NCI-H1417 treated with DMSO at 0.1 percent for 48 hours (cell line): ENCODE results near the gene FEM1A.
"Not testable (repeated sequence)": the region's sequence is repeated elsewhere in the genome, so short reads cannot be mapped to it uniquely, and the experiment has no call there.

Experiments
- DNase-seq: peaks from one replicate; lab custom pipeline; 2025; lab: John Stamatoyannopoulos, UW

The FEM1A gene

DNA sequence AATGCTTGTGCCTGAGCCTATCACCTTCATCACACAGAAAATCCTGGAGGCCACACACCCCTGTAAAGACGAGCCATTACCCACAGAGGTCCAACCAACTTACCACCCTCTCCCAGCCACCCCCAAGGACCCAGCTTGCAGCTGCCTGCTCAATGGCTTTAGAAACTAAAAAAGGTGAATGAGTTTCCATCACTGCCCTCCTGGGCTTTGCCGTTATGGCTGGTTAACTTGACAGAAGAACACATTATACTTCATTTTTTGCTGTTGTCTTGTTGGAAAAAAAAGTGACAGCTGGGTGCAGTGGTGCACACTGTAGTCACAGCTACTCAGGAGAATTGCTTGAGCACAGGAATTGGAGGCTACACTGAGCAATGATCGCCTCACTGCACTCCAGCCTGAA, 17.4 kb upstream of the FEM1A start:
- no peak for DNase-seq

DNA sequence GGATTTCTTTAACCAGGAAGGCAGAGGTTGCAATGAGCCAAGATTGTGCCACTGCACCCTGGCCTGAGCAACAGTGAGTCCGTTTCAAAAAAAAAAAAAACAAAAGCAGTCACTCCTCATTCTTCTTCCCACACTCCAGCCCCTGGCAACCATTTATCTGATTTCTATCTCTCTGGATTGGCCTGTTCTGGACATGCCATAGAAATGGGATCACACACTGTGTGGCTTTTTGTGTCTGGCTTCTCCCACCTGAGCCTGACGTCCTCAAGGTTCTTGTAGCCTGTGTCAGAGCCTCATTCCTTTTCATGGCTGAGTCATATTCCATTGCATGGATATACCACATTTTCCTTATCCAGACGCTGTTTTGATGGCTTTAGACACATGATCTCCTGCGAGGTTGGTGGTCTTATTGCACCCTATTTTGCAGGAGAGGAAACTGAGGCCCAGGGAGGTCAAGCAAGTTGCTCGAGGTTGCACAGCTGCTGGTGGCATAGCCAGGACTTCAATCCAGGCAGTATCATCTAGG, 15.8 kb upstream of the FEM1A start:
- DNase-seq, result no peak

DNA sequence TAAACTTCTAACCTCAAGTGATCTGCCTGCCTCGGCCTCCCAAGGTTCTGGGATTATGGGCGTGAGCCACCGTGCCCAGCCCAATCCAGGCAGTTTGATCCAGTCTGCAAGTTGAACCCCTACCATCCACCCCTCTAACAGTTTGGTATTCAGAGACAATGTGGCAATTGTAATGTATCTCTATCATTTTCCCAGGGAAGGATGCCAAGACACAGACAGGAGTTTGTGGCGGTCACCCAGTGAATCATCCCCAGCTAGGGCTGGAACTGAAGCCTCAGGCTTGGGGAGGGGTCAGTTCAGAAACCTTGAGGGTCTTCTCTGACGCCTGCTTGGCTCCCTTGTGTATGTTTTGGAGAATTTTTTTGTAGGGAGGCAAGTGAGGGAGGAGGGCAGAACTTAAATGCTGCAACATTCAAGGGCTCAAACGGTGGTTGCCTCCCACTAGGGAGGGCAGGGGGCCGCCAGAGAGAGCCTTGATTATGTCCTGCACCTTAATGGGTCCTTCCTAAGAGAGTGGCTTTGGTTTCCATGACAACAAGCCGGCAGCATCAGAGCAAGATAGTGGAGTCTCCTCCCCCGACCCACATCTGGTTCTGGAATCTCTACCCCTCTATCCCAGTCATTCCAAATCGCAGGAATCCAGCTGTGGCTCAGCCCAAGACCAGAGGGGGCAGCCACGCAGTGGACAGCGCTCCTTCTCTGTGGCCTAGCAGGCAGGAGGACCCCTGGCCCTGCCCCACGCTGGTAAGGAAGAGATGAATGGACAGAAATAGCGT, 14.9 kb upstream of the FEM1A start:
- no peak for DNase-seq

DNA sequence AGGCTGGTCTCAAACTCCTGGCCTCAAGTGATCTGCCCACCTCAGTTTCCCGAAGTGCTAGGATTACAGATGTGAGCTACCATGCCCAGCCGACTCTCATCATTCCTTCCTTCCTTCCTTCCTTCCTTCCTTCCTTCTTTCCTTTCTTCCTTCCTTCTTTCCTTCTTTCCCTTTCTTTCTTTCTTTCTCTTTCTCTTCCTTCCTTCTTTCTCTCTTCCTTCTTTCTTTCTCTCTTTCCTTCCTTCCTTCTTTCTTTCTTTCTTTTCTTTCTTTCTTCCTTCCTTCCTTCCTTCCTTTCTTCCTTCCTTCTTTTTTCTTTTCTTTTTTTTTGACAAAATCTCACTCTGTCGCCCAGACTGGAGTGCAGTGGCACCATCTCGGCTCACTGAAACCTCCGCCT, 13.4 kb upstream of the FEM1A start:
- not testable (repeated sequence) for DNase-seq

DNA sequence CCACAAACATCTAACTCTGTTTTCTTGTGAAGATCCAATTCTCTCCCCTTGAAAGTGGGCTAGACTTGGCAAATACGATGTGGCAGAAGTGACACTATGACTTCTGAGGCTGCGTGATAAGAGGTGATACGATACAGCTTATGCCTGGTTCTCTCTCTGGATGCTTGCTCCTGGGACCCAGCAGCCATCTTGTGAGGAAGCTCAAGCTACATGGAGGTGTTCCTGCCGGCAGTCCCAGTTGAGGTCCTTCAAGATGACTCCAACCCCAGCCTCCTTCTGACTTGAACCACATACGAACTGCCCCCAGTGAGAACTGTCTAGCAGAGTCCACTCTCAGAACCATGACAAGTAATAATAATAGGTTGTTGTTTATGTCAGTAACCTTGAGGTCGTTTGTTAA, 10.7 kb upstream of the FEM1A start:
- no peak for DNase-seq

DNA sequence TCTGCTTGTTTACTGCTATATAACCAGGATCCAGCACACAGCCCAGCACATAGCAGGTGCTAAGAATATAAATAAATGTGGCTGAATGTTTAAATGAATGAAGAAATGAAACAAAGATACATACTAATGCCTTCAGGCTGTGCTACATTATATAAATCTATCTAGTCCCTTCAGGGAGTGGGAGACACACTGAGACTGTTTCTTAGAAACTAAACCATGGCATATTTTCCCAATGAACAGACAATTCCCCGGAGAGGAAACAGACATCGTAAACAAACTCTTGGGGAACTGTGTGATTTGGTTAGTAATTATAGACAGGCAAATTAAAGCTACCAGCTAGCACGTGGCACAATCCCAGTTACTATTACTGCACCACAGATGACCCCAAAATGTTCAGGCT, 9.7 kb upstream of the FEM1A start:
- no peak for DNase-seq

DNA sequence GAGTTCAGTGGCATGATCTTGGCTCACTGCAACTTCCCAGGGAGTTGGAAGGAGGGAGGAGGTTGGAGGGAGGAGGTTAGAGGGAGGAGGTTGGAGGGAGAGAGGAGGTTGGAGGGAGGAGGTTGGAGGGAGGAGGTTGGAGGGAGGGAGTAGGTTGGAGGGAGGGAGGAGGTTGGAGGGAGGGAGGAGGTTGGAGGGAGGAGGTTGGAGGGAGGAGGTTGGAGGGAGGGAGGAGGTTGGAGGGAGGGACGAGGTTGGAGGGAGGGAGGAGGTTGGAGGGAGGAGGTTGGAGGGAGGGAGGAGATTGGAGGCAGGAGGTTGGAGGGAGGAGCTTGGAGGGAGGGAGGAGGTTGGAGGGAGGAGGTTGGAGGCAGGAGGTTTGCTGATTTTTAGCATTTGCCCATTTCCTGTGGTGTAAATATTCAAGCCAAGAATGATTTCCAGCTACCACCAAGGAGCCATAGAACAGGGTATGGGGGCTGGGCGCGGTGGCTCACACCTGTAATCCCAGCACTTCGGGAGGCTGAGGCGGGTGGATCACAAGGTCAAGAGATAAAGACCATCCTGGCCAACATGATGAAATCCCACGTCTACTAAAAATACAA, 5.0 kb upstream of the FEM1A start:
- DNase-seq, result not testable (repeated sequence)

DNA sequence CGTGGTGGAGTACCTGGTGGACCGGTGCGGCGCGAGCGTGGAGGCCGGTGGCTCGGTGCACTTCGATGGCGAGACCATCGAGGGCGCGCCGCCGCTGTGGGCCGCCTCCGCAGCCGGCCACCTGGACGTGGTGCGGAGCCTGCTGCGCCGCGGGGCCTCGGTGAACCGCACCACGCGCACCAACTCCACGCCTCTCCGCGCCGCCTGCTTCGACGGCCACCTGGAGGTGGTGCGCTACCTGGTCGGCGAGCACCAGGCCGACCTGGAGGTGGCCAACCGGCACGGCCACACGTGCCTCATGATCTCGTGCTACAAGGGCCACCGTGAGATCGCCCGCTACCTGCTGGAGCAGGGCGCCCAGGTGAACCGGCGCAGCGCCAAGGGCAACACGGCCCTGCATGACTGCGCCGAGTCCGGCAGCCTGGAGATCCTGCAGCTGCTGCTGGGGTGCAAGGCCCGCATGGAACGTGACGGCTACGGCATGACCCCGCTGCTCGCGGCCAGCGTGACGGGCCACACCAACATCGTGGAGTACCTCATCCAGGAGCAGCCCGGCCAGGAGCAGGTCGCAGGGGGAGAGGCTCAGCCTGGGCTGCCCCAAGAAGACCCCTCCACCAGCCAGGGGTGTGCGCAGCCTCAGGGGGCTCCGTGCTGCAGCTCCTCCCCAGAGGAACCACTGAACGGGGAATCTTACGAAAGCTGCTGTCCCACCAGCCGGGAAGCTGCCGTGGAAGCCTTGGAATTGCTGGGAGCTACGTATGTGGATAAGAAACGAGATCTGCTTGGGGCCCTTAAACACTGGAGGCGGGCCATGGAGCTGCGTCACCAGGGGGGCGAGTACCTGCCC, 708 bp downstream of the FEM1A start:
- not testable (repeated sequence) for DNase-seq

DNA sequence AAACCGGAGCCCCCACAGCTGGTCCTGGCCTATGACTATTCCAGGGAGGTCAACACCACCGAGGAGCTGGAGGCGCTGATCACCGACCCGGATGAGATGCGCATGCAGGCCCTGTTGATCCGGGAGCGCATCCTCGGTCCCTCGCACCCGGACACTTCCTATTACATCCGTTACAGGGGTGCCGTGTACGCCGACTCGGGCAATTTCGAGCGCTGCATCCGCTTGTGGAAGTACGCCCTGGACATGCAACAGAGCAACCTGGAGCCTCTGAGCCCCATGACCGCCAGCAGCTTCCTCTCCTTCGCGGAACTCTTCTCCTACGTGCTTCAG, 1.3 kb downstream of the FEM1A start:
- DNase-seq, result not testable (repeated sequence)

DNA sequence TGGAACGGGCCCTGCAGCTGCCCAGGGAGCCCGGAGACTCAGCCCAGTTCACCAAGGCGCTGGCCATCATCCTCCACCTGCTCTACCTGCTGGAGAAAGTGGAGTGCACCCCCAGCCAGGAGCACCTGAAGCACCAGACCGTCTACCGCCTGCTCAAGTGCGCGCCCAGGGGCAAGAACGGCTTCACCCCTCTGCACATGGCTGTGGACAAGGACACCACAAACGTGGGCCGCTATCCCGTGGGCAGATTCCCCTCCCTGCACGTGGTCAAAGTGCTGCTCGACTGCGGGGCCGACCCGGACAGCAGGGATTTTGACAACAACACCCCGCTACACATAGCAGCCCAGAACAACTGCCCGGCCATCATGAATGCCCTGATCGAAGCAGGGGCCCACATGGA, 1.7 kb downstream of the FEM1A start:
- not testable (repeated sequence) for DNase-seq

DNA sequence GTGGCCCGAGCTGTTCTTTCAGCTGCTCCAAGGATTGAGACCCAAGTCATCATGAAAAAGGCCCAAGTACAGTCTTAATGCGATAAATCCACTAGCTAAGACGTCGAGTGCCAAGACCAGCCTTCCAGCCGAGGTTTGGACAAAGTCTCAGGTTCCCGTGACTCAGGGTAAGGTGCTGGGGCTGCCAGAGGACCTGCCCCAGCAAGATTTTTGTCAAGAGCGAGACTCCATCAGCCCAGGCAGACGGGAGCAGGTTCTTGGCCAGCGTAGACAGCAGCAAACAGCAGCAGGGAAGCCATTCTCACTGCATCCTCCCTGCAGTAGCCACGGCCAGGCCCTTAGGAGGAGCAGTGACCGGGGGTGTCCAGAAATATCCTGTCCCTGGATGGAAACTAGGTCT, 3.4 kb downstream of the FEM1A start:
- DNase-seq, result no peak

DNA sequence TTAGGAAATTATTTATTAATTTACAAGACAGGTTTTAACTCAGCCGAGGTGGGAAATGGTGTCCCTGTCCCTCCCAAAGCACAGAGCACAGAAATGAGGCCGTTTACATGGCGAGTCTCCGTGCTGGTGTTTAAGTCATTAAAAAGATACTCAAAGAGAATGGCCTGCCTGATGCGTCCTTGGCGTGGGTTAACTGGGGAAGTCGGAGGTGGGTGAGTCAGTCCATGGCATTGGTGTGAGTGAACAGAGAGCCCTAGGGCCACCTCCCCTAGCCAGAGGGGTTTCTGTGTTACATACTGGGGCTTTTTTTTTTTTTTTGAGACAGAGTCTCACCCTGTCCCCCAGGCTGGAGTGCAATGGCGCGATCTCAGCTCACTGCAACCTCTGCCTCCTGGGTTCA, 3.9 kb downstream of the FEM1A start:
- DNase-seq, result no peak

DNA sequence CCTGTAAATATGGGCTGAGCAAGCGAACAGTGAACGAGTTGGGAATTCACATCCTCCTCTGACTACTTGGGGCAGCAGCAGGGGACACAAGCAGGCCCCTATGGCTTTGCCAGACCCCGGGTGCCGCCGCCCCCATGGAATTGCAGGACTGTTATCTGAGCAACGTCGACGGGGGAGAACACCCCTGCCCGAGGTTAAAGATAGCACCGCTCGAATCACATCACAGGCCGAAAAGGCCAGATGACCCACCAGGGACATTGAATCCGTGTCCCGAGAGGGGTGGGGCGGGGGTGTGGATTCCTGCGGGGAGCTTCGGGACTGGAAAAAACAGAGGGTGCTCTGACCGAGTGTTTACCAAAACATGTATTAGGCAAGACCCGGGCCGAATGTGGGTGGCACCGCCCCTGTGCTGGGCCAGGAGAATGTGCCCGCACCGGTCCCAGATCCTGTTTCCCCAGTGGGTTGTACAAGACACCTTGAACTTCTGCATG, 9.1 kb downstream of the FEM1A start:
- DNase-seq, result no peak

DNA sequence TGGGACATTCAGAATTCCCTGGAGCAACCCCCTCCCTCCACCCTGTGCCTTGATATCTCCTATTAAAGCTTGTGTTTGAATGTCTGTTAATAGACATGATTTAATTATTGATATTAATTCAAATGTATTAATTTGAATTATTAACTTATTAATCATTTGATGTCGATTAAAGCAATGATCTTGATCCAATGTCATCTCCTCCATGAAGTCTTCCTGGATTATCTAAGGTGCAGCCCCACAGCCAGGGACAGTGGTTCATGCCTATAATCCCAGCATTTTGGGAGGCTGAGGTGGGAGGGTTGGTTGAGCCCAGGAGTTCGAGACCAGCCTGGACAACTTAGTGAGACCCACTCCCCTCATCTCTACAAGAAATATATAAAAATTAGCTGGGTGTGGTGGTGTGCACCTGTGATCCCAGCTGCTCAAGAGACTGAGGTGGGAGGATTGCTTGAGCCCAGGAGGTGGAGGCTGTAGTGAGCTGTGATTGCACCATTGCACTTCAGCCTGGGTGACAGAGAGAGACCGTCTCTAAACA, 9.6 kb downstream of the FEM1A start:
- DNase-seq, result no peak

DNA sequence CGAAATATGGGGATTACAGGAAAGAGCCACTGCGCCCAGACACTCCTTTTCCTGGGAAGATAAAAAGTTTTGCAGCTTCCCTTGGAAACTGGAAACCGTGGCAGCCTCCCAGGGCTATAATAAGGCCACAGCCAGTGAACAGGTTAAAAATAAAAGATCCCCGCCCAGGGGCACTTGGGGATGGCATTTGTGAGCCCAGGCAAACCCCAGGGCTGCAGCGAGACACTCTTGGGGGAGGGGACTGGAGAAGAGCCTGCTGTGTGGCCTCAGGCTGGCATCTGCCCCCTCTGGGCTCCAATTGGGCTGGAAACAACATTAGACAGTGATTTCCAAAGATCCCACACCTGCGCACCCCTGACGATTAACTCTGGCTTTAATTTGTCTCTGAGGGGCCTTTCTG, 11.2 kb downstream of the FEM1A start:
- no peak for DNase-seq

DNA sequence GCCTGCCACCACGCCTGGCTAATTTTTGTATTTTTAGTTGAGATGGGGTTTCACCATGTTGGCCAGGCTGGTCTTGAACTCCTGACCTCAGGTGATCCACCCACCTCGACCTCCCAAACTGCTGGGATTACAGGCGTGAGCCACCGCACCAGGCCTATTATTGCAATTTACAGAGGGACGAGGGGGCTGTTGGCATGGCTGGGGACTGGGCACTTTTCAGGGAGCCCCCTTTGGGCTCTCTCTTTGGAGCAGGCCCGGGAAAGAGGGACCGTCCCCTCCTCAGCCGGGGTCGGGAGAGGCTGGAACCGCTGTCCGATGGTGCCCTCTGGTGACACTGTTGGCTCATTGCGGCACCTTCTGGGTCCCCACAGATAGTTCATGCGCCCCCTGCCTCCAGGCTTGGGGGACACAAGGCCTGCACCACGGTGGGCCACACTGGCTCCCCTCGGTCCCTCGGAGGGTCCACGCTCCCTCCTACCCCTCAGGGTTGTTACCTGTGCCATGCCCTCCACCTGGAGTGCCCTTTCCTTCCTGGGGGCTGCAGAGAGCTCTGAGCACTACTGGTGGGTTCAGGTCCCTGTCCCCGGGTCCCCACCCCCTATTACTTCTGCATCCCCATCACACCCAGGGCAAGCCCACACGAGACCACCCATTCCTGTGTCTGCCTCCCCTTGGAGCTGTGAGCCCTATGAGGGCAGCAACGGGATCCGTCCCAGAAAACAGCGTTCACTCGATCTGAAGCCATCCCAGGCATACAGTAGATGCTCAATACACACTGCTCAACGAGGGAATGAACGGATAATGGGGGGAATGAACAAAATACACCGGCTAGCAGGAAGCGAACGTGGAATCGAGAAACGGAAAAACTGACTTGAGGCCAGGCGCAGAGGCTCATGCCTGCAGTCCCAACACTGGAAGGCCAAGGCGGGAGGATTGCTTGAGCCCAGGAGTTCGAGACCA, 12.5 kb downstream of the FEM1A start:
- DNase-seq, result no peak

DNA sequence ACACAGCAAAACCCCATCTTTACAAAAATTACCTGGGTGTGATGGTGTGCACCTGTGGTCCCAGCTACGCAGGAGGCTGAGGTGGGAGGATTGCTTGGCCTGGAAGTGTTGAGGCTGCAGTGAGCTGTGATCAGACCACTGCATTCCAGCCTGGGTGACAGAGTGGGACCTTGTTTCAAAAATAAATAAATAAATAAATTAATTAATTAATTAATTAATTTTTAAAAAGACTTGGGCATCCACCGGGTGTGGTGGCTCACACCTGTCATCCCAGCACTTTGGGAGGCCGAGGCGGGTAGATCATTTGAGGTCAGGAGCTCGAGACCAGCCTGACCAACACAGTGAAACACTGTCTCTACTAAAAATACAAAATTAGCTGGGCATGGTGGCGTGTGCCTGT, 13.6 kb downstream of the FEM1A start:
- DNase-seq, result not testable (repeated sequence)

DNA sequence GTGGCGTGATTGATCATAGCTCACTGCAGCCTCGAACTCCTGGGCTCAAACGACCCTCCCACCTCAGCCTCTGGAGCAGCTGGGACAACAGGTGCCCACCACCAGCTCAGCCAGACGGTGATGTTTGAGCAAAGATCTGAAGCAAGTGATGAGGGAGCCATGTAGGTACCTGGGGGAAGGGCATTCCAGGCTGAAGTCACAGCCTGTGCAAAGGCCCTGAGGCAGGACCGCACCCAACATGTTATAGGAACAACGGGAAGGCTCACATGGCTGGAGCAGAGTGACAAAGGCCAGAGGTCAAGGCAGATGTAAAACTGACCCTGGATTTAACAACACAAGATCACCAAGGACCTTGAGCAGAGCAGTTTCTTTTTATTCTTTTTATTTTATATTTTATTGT, 14.8 kb downstream of the FEM1A start:
- no peak for DNase-seq

DNA sequence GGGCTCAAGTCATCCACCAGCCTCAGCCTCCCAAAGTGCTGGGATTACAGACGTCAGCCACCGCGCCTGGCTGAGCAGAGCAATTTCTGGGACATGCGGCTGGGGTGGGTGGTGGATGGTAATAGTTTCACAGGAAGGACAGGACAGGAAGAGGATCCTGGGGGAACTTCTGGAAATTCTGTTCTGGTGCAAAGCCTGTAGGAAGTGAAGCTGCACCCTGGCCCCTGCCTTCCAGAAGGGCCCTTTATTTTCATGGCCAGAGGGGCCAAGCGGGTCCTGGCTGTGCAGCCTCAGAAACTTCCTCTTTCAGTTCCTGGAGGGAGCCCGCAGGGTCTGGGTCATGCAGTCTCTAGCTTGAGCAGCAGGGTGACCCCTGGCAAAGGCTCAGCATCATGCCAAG, 15.7 kb downstream of the FEM1A start:
- no peak for DNase-seq

DNA sequence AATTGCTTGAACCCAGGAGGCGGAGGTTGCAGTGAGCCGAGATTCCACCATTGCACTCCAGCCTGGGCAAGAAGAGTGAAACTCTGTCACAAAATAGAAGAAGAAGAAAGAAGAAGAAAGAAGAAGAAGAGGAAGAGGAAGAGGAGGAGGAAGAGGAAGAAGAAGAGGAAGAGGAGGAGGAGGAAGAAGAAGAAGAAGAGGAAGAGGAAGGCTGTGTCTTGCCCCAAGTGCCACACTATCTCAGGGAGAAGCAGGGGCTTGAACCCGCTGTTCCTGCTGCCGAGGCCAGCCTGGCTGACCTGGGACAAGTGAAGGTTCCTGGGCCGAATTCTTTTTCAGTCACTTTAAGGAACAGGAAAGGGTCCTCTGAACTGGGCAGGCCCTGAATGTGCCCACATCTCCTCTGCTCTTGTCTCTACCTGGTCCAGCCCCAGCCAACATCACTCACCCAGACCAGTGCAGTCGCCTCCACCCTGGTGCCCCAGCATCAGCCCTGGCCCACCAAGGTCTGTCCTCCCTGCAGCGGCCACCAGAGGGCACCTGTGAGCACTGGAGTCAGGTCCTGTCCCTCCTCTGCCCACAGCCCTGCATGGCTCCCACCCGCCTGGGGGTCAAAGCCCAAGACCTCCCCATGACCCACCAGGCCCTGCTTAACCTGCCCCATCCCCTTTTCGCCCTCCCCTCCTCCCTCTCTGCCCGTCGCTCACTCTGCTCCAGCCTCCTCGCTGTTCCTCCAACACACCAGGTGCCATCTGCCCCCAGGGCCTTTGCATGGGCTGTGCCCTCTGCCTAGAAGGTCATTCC, 20.0 kb downstream of the FEM1A start:
- no peak for DNase-seq
